GM19025 (cell line): Measurements from ENCODE around the gene DIDO1.

Experiments
- ATAC-seq: cut with Tn5 transposase; IDR thresholded peaks from one replicate; pipeline ENCODE4 v1.9.1; 2021; ENCODE audit warnings: mild to moderate bottlenecking, low read depth, moderate library complexity; ENCODE audit not compliant: unreplicated experiment

The DIDO1 gene

GRCh38 chr20:62914436-62914835, 11.9 kb downstream of the DIDO1 start:
- ATAC-seq = no peak

GRCh38 chr20:62913043-62913630, 13.2 kb downstream of the DIDO1 start:
- no peak for ATAC-seq

GRCh38 chr20:62911701-62912280, 14.5 kb downstream of the DIDO1 start:
- ATAC-seq = no peak

- no peak for ATAC-seq
Measured at GRCh38 chr20:62910777-62911497, 15.4 kb downstream of the DIDO1 start.

- no peak for ATAC-seq
Measured at GRCh38 chr20:62910217-62910766, 16.0 kb downstream of the DIDO1 start.

GRCh38 chr20:62908971-62909791, 17.1 kb downstream of the DIDO1 start:
- no peak for ATAC-seq

- no peak for ATAC-seq
Measured at GRCh38 chr20:62907384-62908317, 18.7 kb downstream of the DIDO1 start.

GRCh38 chr20:62906647-62907375, 19.5 kb downstream of the DIDO1 start:
- no peak for ATAC-seq

GRCh38 chr20:62906209-62906608, 20.1 kb downstream of the DIDO1 start:
- ATAC-seq = no peak

- ATAC-seq = no peak
Measured at GRCh38 chr20:62905536-62906117, 20.7 kb downstream of the DIDO1 start.

- ATAC-seq = no peak
Measured at GRCh38 chr20:62902926-62903615, 23.2 kb downstream of the DIDO1 start.

GRCh38 chr20:62901891-62902290, 24.4 kb downstream of the DIDO1 start:
- ATAC-seq = no peak

GRCh38 chr20:62900692-62901584, 25.4 kb downstream of the DIDO1 start:
- no peak for ATAC-seq

- ATAC-seq = peak; percentile 58
Measured at GRCh38 chr20:62900052-62900691, 26.1 kb downstream of the DIDO1 start.

- ATAC-seq = no peak
Measured at GRCh38 chr20:62899633-62900051, 26.7 kb downstream of the DIDO1 start.

GRCh38 chr20:62898970-62899632, 27.2 kb downstream of the DIDO1 start:
- no peak for ATAC-seq
